Measurements from ENCODE around the gene TAAR9. TPM values are rescaled to one million over a fixed set of nuclear protein-coding genes. Genes with fewer than 3 reads are reported as not detected.
A peak's percentile ranks its signal among the peaks of the same experiment; 100 is the strongest.

Gene TAAR9, protein sequence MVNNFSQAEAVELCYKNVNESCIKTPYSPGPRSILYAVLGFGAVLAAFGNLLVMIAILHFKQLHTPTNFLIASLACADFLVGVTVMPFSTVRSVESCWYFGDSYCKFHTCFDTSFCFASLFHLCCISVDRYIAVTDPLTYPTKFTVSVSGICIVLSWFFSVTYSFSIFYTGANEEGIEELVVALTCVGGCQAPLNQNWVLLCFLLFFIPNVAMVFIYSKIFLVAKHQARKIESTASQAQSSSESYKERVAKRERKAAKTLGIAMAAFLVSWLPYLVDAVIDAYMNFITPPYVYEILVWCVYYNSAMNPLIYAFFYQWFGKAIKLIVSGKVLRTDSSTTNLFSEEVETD
- not detected for total RNA-seq

DNA sequence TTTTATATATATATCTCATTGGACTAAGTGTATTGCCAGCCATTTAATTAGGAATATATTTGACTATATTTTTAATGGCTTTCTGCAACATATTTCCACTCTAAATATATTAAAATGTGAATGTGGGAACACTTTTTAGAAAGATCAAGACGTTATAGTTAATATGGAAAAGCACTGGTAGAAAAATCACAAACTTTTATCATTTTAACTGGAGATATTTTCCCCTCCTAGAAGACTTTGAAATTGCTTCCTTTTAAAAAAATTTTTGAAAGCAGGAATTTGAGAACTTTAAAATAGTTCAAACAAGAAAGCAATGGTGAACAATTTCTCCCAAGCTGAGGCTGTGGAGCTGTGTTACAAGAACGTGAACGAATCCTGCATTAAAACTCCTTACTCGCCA is at the start of gene TAAR9:
Gene TAAR9, plus strand, starts transcription at position 301 of the 400 bp plus-strand sequence. Its CDS starts 13 bp downstream, at position 314.
- peaks cover 24% of the 10 kb centered on the region for H3K27me3 ChIP-seq
- no peak within 1 kb of the TSS for H3K27ac ChIP-seq
- H3K4me3 ChIP-seq = no peak within 1 kb of the TSS
- DNase-seq = no peak
- no peaks in the 10 kb centered on the region for H3K9me3 ChIP-seq
- intact Hi-C loops (cut with DNase I; ENCODE audit: low total_unique reads) = no loop called here
- H3K36me3 ChIP-seq = no peaks in the 10 kb centered on the region
- TF ChIP-seq POLR2AphosphoS5 (IDR thresholded peaks at IDR 0.05) (no peak), POLR2A (IDR thresholded peaks at IDR 0.05) (no peak), EP300 (IDR thresholded peaks at IDR 0.05; ENCODE audit: low read depth) (no peak)
- WGBS, 2 donors (ENCODE audit: low coverage in 1 of 2) = 74 to 83% methylated on average over 4 of the region's 4 CpGs
- in situ Hi-C loops (cut with MboI; ENCODE audit: low pct_ligation_motif_present in 1 of 4, low pct_unique_long_range_greater_than_20kb in 1 of 4, low sequenced_read_pairs in 3 of 4) = loop anchor here (25.0 kb wide), 2 partner anchors 224 to 249 kb away; partner anchors contain the start of genes VNN2 (in 3 of the 4) and SLC18B1 (in 1 of the 4)
- H3K4me1 ChIP-seq = no peaks in the 10 kb centered on the region

DNA sequence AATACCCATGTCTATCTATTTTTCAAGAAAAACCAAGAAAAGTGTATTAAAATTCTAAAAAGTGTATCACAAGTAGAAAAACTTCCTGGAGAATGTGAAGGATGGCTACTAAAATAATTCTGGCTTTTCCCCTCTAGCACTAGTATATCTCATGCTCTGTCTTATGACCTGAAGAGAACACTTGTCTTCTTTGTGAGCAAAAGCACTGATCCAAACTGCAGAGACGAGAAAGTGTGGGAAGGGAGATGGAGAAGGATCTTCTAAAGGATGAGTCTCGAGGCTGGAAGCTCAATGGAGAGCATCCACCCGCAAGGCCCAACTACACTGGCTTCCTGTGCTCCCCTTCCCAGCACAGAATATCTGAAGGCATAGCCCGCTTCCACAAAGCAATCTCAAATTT is 48.7 kb upstream of the TAAR9 start:
- no peak for DNase-seq
- 85% methylated on average over 4 of the region's 4 CpGs; no CpG with 5 or more reads in 1 of the 2 donors for WGBS, 2 donors (ENCODE audit: low coverage in 1 of 2)
- intact Hi-C loops (cut with DNase I; ENCODE audit: low total_unique reads) (loop anchor here (10.0 kb wide), 1 partner anchor 205 kb away; no protein-coding TSS in a partner anchor), in situ Hi-C loops (cut with MboI; ENCODE audit: low pct_ligation_motif_present in 1 of 4, low pct_unique_long_range_greater_than_20kb in 1 of 4, low sequenced_read_pairs in 3 of 4) (loop anchor here (10.0 to 25.0 kb wide), 4 partner anchors 185 to 577 kb away; no protein-coding TSS in a partner anchor)
- Histone ChIP-seq H3K36me3 (no peaks in the 10 kb centered on the region), H3K27me3 (no peaks in the 10 kb centered on the region), H3K4me3 (no peak overlapping the region), H3K9me3 (no peaks in the 10 kb centered on the region), H3K4me1 (peaks cover 0 to 23% (median 4%) of the 10 kb centered on the region in 4 donors), H3K27ac (peak overlapping the region in 1 of 4 donors; percentile 7)
- TF ChIP-seq EP300 (IDR thresholded peaks at IDR 0.05; ENCODE audit: low read depth) (no peak), POLR2A (IDR thresholded peaks at IDR 0.05) (no peak), POLR2AphosphoS5 (IDR thresholded peaks at IDR 0.05) (no peak)
- TF ChIP-seq, protein P1, sequence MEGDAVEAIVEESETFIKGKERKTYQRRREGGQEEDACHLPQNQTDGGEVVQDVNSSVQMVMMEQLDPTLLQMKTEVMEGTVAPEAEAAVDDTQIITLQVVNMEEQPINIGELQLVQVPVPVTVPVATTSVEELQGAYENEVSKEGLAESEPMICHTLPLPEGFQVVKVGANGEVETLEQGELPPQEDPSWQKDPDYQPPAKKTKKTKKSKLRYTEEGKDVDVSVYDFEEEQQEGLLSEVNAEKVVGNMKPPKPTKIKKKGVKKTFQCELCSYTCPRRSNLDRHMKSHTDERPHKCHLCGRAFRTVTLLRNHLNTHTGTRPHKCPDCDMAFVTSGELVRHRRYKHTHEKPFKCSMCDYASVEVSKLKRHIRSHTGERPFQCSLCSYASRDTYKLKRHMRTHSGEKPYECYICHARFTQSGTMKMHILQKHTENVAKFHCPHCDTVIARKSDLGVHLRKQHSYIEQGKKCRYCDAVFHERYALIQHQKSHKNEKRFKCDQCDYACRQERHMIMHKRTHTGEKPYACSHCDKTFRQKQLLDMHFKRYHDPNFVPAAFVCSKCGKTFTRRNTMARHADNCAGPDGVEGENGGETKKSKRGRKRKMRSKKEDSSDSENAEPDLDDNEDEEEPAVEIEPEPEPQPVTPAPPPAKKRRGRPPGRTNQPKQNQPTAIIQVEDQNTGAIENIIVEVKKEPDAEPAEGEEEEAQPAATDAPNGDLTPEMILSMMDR (IDR thresholded peaks at IDR 0.05) = no peak

DNA sequence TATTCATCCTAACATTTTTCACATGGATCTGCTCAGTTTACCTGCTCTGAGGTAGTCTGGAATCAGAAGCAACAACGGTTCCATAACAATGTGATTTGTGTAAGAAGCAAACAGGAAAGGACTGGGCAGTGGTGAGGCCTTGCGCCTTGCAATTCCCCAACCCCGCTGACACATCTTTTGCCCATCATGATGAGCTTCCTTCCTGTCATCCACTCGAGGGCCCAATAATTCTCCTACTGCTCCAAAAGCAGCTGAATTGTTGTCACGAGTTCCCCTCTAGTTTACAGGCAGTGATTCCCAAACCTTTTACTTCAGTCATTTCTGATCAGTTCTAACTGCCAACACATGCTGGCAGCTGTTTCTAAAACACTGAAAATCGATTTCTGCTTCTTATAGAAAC is 48.1 kb upstream of the TAAR9 start:
- WGBS, 2 donors (ENCODE audit: low coverage in 1 of 2) = 40 to 57% methylated on average over 2 to 6 of the region's 6 CpGs
- Histone ChIP-seq H3K27me3 (no peaks in the 10 kb centered on the region), H3K36me3 (no peaks in the 10 kb centered on the region), H3K27ac (peak overlapping the region in 2 of 4 donors; percentile 38 to 40), H3K4me1 (peaks cover 0 to 28% (median 4%) of the 10 kb centered on the region in 4 donors), H3K4me3 (no peak overlapping the region), H3K9me3 (no peaks in the 10 kb centered on the region)
- TF ChIP-seq, protein P1 (IDR thresholded peaks at IDR 0.05) = no peak
- no peak for TF ChIP-seq POLR2A (IDR thresholded peaks at IDR 0.05)
- intact Hi-C loops (cut with DNase I; ENCODE audit: low total_unique reads) = no loop called here
- in situ Hi-C loops (cut with MboI; ENCODE audit: low pct_ligation_motif_present in 1 of 4, low pct_unique_long_range_greater_than_20kb in 1 of 4, low sequenced_read_pairs in 3 of 4) = loop anchor here in 1 of 4 donors (25.0 kb wide), 1 partner anchor 578 kb away; no protein-coding TSS in a partner anchor
- DNase-seq = peak; percentile 14

DNA sequence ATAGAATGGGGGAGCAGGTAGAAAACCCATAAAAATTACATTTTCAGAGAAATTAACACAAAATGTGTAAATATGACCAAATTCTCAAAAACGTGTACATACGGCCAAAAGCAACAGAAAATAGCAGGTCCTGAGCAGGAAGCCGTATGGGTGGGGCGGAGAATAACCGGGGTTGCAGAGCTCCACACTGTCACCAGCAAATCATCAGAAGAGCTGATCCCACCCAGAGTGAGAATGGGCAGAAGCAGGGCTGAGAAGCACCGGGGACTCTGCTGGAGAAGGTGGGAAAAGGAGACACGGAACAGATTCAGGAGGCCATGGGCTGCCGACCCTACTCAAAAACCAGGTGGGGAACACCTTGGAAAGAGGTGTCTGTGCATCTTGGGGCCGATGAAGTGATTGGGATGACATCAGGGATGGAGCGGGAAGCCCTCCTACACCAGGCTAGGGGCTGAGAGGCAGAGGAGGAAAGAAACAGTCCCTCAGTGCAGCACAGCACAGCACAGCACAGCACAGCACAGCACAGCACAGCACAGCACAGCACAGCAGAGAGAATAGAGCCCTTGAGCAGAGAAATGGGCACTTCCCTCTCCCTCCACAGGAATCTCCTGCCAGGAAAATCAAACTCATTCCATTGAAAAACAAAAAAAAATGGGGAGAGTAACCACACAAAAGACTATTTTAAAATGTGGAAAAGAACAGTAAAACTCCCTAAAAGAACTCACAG is 47.4 kb upstream of the TAAR9 start:
- WGBS, 2 donors (ENCODE audit: low coverage in 1 of 2) = 66 to 83% methylated on average over 9 to 10 of the region's 10 CpGs
- Histone ChIP-seq H3K9me3 (no peaks in the 10 kb centered on the region), H3K4me1 (peaks cover 0 to 34% (median 4%) of the 10 kb centered on the region in 4 donors), H3K27me3 (no peaks in the 10 kb centered on the region), H3K27ac (peak overlapping the region in 3 of 4 donors; percentile 20 to 40 (median 38)), H3K4me3 (no peak overlapping the region), H3K36me3 (no peaks in the 10 kb centered on the region)
- in situ Hi-C loops (cut with MboI; ENCODE audit: low pct_ligation_motif_present in 1 of 4, low pct_unique_long_range_greater_than_20kb in 1 of 4, low sequenced_read_pairs in 3 of 4) (loop anchor here in 1 of 4 donors (25.0 kb wide), 1 partner anchor 578 kb away; no protein-coding TSS in a partner anchor), intact Hi-C loops (cut with DNase I; ENCODE audit: low total_unique reads) (no loop called here)
- no peak for DNase-seq
- no peak for TF ChIP-seq EP300 (IDR thresholded peaks at IDR 0.05; ENCODE audit: low read depth)
- TF ChIP-seq POLR2A (IDR thresholded peaks at IDR 0.05) = no peak
- TF ChIP-seq, protein P1 (IDR thresholded peaks at IDR 0.05) = no peak
- TF ChIP-seq POLR2AphosphoS5 (IDR thresholded peaks at IDR 0.05) = no peak

Measured in transverse colon (tissue), 4 donors.